Stomach (tissue), 9 donors: Measurements from ENCODE around the gene KCTD13. TPM values are rescaled to one million over a fixed set of nuclear protein-coding genes. Genes with fewer than 3 reads are reported as not detected.

Experiments used
- DNase-seq, 2 donors: peaks; one replicate each; pipeline versions ENCODE4 v3.0.0 to v3.0.0-alpha.2; 2013 to 2019
- H3K27ac ChIP-seq, 5 donors: fragments of 200-600 bp in 4 of 5; sonication (generic) in 4 of 5; one replicate each; pipeline ENCODE4 v1.5.1; 2013 to 2019; ENCODE audit warnings: mild to moderate bottlenecking in 1 of 5, moderate library complexity in 1 of 5
- H3K27me3 ChIP-seq, 3 donors: fragments of 200-600 bp; sonication (generic); one replicate each; pipeline ENCODE4 v1.5.1; 2017 to 2019; ENCODE audit warnings: mixed run types in 1 of 3
- H3K36me3 ChIP-seq, 4 donors: fragments of 200-600 bp; sonication (generic); 1 replicate in 3 of 4; 2 replicates in 1 of 4; pipeline ENCODE4 v1.5.1; 2016 to 2019
- H3K4me1 ChIP-seq, 4 donors: fragments of 200-600 bp; sonication (generic); one replicate each; pipeline ENCODE4 v1.5.1; 2016 to 2019
- H3K4me3 ChIP-seq, 4 donors: fragments of 200-600 bp; sonication (generic) in 3 of 4; one replicate each; pipeline ENCODE4 v1.5.1; 2016 to 2019; ENCODE audit warnings: mild to moderate bottlenecking in 1 of 4
- H3K9me3 ChIP-seq, 4 donors: fragments of 200-600 bp; sonication (generic); one replicate each; pipeline ENCODE4 v1.5.1; 2016 to 2019
- EP300 ChIP-seq: sonication (generic); formaldehyde crosslinking; IDR thresholded peaks from one replicate; pipeline ENCODE4 v1.6.1; 2017; ENCODE audit warnings: antibody characterized with exemption
- POLR2A ChIP-seq, 4 donors: fragments of 450-650 bp; IDR thresholded peaks; one replicate each; pipeline ENCODE4 v1.6.1; 2016; ENCODE audit warnings: antibody characterized with exemption in 4 of 4, control low read depth in 2 of 4, mild to moderate bottlenecking in 1 of 4, moderate library complexity in 1 of 4
- POLR2AphosphoS5 ChIP-seq, 3 donors: sonication (generic); formaldehyde crosslinking; IDR thresholded peaks; one replicate each; pipeline ENCODE4 v1.6.1; 2016; ENCODE audit warnings: antibody characterized with exemption in 3 of 3
- WGBS, 5 donors: extraction: QIAGEN DNeasy Blood & Tissue Kit in 3 of 5; methylation state at CpG; one replicate each; pipeline versions ENCODE4 v1.1.5 to v1.1.7; 2013 to 2018; 5-methylcytosine and 5-hydroxymethylcytosine counted together
- intact Hi-C: fragments of 100-400 bp; cut with DNase I; formaldehyde crosslinking; loops from one replicate; pipeline ENCODE4 v1.15.1; 2023; ENCODE audit warnings: low total_unique reads
- polyA plus RNA-seq, 3 donors: library from polyadenylated mRNA; stranded (reverse); fragments of 200-250 nt; gene quantifications; one replicate each; pipeline ENCODE4 v1.2.3, GENCODE V29; 2013
- total RNA-seq, 5 donors: library from RNA; depleted of rRNA; stranded (reverse); fragments of >200 nt; gene quantifications; one replicate each; pipeline versions ENCODE4 v1.1.0 to v1.2.3, GENCODE V29; 2014 to 2016
- TF ChIP-seq, protein P1 (sequence below), 7 experiments: fragments of 450-650 bp in 4 of 7; fragments of 200-600 bp in 3 of 7; sonication (generic) in 3 of 7; IDR thresholded peaks; one replicate each; pipeline ENCODE4 v1.5.1; 2016 to 2019; ENCODE audit warnings: antibody characterized with exemption in 7 of 7, control low read depth in 2 of 7, mild to moderate bottlenecking in 1 of 7
- donor health status: healthy with polysubstance abuse.
- donor health status: Bipolar disorder and iron deficiency.
- donor health status: healthy.

Gene KCTD13
- total and polyA plus RNA-seq, 8 donors, result 6.3 to 182 (median 22.1) TPM

- peak; percentile 71 to 87 for DNase-seq
- WGBS, 5 donors, result 1 to 3% (median 1%) methylated on average over 25 of the region's 25 CpGs
- TF ChIP-seq, protein P1, sequence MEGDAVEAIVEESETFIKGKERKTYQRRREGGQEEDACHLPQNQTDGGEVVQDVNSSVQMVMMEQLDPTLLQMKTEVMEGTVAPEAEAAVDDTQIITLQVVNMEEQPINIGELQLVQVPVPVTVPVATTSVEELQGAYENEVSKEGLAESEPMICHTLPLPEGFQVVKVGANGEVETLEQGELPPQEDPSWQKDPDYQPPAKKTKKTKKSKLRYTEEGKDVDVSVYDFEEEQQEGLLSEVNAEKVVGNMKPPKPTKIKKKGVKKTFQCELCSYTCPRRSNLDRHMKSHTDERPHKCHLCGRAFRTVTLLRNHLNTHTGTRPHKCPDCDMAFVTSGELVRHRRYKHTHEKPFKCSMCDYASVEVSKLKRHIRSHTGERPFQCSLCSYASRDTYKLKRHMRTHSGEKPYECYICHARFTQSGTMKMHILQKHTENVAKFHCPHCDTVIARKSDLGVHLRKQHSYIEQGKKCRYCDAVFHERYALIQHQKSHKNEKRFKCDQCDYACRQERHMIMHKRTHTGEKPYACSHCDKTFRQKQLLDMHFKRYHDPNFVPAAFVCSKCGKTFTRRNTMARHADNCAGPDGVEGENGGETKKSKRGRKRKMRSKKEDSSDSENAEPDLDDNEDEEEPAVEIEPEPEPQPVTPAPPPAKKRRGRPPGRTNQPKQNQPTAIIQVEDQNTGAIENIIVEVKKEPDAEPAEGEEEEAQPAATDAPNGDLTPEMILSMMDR (IDR thresholded peaks at IDR 0.05), result no peak
- TF ChIP-seq POLR2A (IDR thresholded peaks at IDR 0.05), result peak in 1 of 4 donors; percentile 16
Measured at GRCh38 chr16:29898804-29899515, 27.1 kb downstream of the KCTD13 start.

GRCh38 chr16:29898135-29898803 is 27.8 kb downstream of the KCTD13 start:
- peak overlapping the region in 1 of 5 donors; percentile 88 for H3K27ac ChIP-seq
- DNase-seq, result no peak
- H3K9me3 ChIP-seq, result no peaks in the 10 kb centered on the region
- TF ChIP-seq EP300 (no peak), POLR2AphosphoS5 (IDR thresholded peaks at IDR 0.05) (no peak), POLR2A (IDR thresholded peaks at IDR 0.05) (no peak)
- TF ChIP-seq, protein P1 (IDR thresholded peaks at IDR 0.05), result no peak
- peak overlapping the region in 2 of 4 donors; percentile 66 to 68 for H3K4me3 ChIP-seq
- peaks cover 4 to 38% (median 34%) of the 10 kb centered on the region in 4 donors for H3K4me1 ChIP-seq
- 14 to 24% (median 21%) methylated on average over 9 of the region's 9 CpGs for WGBS, 5 donors
- peaks cover 0 to 52% (median 25%) of the 10 kb centered on the region in 3 donors for H3K27me3 ChIP-seq
- intact Hi-C loops, result no loop called here
- H3K36me3 ChIP-seq, result no peaks in the 10 kb centered on the region

More at GRCh38 chr16:29898804-29899515, 27.1 kb downstream of the KCTD13 start:
- Histone ChIP-seq H3K9me3 (no peaks in the 10 kb centered on the region), H3K4me3 (peak overlapping the region; percentile 52 to 68 (median 60)), H3K27ac (peak overlapping the region; percentile 81 to 93 (median 89)), H3K36me3 (no peaks in the 10 kb centered on the region), H3K27me3 (peaks cover 0 to 52% (median 25%) of the 10 kb centered on the region in 3 donors), H3K4me1 (peaks cover 4 to 38% (median 34%) of the 10 kb centered on the region in 4 donors)
- intact Hi-C loops, result no loop called here

GRCh38 chr16:29897333-29897732 is 28.7 kb downstream of the KCTD13 start:
- intact Hi-C loops, result no loop called here
- H3K4me3 ChIP-seq, result no peak overlapping the region
- no peak overlapping the region for H3K27ac ChIP-seq
- H3K27me3 ChIP-seq, result peaks cover 0 to 52% (median 25%) of the 10 kb centered on the region in 3 donors
- DNase-seq, result no peak
- H3K4me1 ChIP-seq, result peaks cover 4 to 38% (median 34%) of the 10 kb centered on the region in 4 donors
- TF ChIP-seq, protein P1 (IDR thresholded peaks at IDR 0.05), result no peak
- TF ChIP-seq POLR2A (IDR thresholded peaks at IDR 0.05), result no peak
- TF ChIP-seq POLR2AphosphoS5 (IDR thresholded peaks at IDR 0.05), result no peak
- no peak for TF ChIP-seq EP300
- no peaks in the 10 kb centered on the region for H3K36me3 ChIP-seq
- WGBS, 5 donors, result 46 to 73% (median 52%) methylated on average over 4 of the region's 4 CpGs
- no peaks in the 10 kb centered on the region for H3K9me3 ChIP-seq

DNA sequence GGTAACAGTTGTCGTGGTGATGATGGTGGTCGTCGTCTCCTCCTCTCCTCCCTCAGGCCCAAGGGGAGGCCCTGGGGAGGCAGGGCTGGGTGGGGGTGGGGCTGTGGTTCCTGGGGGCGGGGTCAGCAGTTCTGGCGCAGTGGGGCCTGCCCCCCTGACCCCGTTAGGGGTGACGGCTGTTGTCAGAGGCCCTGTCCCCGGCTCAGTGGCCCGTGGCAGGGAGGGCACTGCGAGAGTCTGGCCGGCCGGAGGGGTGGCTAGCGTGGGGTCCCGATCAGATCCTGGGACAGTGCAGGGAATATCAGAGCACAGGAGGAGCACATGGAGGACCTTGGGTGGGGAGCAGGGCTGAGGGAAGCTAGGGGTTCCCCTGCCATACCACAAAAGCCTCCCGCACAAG is 29.2 kb downstream of the KCTD13 start:
- H3K4me3 ChIP-seq, result no peak overlapping the region
- H3K9me3 ChIP-seq, result no peaks in the 10 kb centered on the region
- peaks cover 0 to 52% (median 25%) of the 10 kb centered on the region in 3 donors for H3K27me3 ChIP-seq
- DNase-seq, result no peak
- H3K36me3 ChIP-seq, result no peaks in the 10 kb centered on the region
- WGBS, 5 donors, result 53 to 58% (median 55%) methylated on average over 7 to 15 of the region's 15 CpGs
- H3K4me1 ChIP-seq, result peaks cover 4 to 36% (median 33%) of the 10 kb centered on the region in 4 donors
- no peak for TF ChIP-seq POLR2A (IDR thresholded peaks at IDR 0.05)
- no peak for TF ChIP-seq EP300
- TF ChIP-seq POLR2AphosphoS5 (IDR thresholded peaks at IDR 0.05), result no peak
- TF ChIP-seq, protein P1 (IDR thresholded peaks at IDR 0.05), result no peak
- intact Hi-C loops, result no loop called here
- H3K27ac ChIP-seq, result no peak overlapping the region
